Colonic mucosa (tissue), 4 donors: ENCODE data around the gene NSDHL. TPM values are rescaled to one million over a fixed set of nuclear protein-coding genes. Genes with fewer than 3 reads are reported as not detected.
"Not testable (repeated sequence)": the region's sequence is repeated elsewhere in the genome, so short reads cannot be mapped to it uniquely, and the experiment has no call there.

Experiments used
- DNase-seq: peaks from one replicate; pipeline ENCODE4 v3.0.0-alpha.2; 2020
- H3K27ac ChIP-seq: fragments of 200-600 bp; one replicate; pipeline ENCODE4 v1.8.0; 2021
- H3K27me3 ChIP-seq: fragments of 200-600 bp; one replicate; pipeline ENCODE4 v1.8.0; 2021
- H3K36me3 ChIP-seq: fragments of 200-600 bp; one replicate; pipeline ENCODE4 v1.8.0; 2021
- H3K4me1 ChIP-seq: fragments of 200-600 bp; one replicate; pipeline ENCODE4 v1.8.0; 2021; ENCODE audit warnings: mild to moderate bottlenecking
- H3K4me3 ChIP-seq: fragments of 200-600 bp; one replicate; pipeline ENCODE4 v1.8.0; 2021
- H3K9ac ChIP-seq, 2 donors: one replicate each; pipeline ENCODE4 v1.7.0; 2013; ENCODE audit warnings: control low read depth in 2 of 2, low read depth in 2 of 2, low read length in 2 of 2
- H3K9me3 ChIP-seq: fragments of 200-600 bp; one replicate; pipeline ENCODE4 v1.8.0; 2021
- CTCF ChIP-seq: fragments of 200-600 bp; IDR thresholded peaks from one replicate; pipeline ENCODE4 v1.8.0; 2022; ENCODE audit warnings: antibody characterized with exemption, mild to moderate bottlenecking
- intact Hi-C: fragments of 100-400 bp; cut with DNase I; formaldehyde crosslinking; loops from one replicate; pipeline ENCODE4 v1.14.1; 2022
- total RNA-seq, 2 donors: library from RNA; stranded (reverse); fragmentation: NEBNext Ultra II Directional in 1 of 2; extraction: Animal tissue kit (Norgen Biotek cat#: 25700) in 1 of 2; gene quantifications; one replicate each; pipeline ENCODE4 v1.2.1, GENCODE V29; 2021
- donor health status: healthy.
- donor health status: DM: no; HTN: no; CAD: no.
- donor health status: DM: no; HTN: no; CAD: no.

The NSDHL gene
- total RNA-seq, 2 donors from 2014 or later = 25.3 to 28.8 TPM

DNA sequence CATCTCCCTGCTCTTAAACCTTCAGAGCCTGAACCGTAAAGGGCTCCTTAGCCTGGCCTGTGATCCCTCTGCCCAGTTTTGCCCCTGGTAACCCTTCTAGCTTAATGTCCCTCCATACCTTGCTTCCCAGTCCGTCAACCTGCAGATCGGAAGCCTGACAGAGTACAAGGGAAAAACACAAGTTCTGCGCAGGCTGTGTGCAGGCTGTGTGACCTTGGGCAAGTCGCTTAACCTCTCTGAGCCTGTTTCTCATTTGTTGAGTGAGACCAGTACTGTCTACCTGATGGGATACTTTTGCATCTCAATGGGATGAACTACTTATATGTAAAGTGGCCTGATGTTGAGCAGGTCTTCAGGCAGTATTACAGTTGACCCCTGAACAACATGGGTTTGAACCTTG is 1.7 kb downstream of the NSDHL start:
- Histone ChIP-seq H3K9ac (no peak overlapping the region), H3K36me3 (no peaks in the 10 kb centered on the region), H3K9me3 (no peaks in the 10 kb centered on the region), H3K4me3 (no peak overlapping the region), H3K27ac (no peak overlapping the region), H3K27me3 (no peaks in the 10 kb centered on the region), H3K4me1 (no peaks in the 10 kb centered on the region)
- no peak for TF ChIP-seq CTCF
- no peak for DNase-seq
- intact Hi-C loops = no loop called here

DNA sequence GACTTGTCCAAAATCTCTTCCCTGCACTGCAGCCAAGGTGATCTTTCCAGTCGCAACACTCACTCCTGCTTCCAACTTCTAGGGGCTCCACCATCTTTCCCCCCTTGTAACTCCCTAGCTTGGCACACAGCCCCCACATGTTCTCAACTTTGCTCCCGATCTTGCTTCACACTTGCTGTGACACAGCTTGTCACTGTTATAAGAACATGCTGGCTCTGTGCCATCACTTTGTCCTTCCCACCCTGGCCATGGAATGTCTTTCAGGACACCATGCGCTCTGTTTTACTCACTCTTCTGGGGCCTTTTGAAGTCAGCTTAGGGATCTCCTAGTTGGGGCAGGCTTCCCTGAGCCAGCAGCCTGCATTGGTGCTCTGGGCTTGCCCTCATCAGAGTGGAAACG is 2.5 kb downstream of the NSDHL start:
- no peaks in the 10 kb centered on the region for H3K27me3 ChIP-seq
- no peak for DNase-seq
- no peak overlapping the region for H3K9ac ChIP-seq
- H3K4me3 ChIP-seq = no peak overlapping the region
- H3K27ac ChIP-seq = no peak overlapping the region
- H3K4me1 ChIP-seq = no peaks in the 10 kb centered on the region
- no peaks in the 10 kb centered on the region for H3K9me3 ChIP-seq
- intact Hi-C loops = no loop called here
- no peak for TF ChIP-seq CTCF
- H3K36me3 ChIP-seq = no peaks in the 10 kb centered on the region

GRCh38 chrX:152835470-152835869 is 4.6 kb downstream of the NSDHL start:
- H3K27ac ChIP-seq, H3K9me3 ChIP-seq, DNase-seq, H3K4me1 ChIP-seq, H3K27me3 ChIP-seq, H3K9ac ChIP-seq, intact Hi-C loops, H3K36me3 ChIP-seq, H3K4me3 ChIP-seq: not testable (repeated sequence)

DNA sequence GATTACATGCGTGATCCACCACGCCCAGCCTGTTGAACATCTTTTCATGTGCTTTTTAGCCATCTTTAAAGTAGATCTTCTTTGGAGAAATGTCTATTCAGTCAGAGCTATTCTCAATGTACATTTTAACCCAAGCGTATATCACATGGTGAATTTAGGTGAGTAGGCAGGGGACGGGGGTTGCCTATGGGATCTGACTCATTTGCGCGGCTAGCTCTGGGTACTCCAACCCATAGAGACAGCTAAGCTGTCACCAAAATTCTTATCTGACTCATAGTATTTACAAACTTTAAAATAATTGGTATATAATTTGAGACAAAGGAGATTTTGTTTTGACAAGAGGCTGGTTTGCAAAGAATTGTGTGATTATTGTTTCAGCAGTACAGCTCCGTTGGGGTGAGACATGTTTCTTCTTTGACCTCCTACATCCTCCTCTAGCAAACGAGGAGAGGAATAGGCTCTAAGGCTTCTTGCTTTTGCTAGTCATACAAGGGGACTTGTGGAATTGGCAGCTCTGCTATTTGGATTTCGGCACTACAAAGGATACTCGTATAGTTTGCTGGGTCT is 12.0 kb downstream of the NSDHL start:
- no peak for TF ChIP-seq CTCF
- Histone ChIP-seq H3K27me3 (no peaks in the 10 kb centered on the region), H3K4me1 (no peaks in the 10 kb centered on the region), H3K4me3 (no peak overlapping the region), H3K9me3 (no peaks in the 10 kb centered on the region), H3K27ac (no peak overlapping the region), H3K36me3 (no peaks in the 10 kb centered on the region), H3K9ac (no peak overlapping the region)
- no peak for DNase-seq
- intact Hi-C loops = no loop called here

GRCh38 chrX:152843852-152844251 is 13.0 kb downstream of the NSDHL start:
- no peaks in the 10 kb centered on the region for H3K27me3 ChIP-seq
- no peaks in the 10 kb centered on the region for H3K36me3 ChIP-seq
- no peak overlapping the region for H3K9ac ChIP-seq
- no peaks in the 10 kb centered on the region for H3K9me3 ChIP-seq
- intact Hi-C loops = no loop called here
- TF ChIP-seq CTCF = no peak
- no peak overlapping the region for H3K4me3 ChIP-seq
- no peaks in the 10 kb centered on the region for H3K4me1 ChIP-seq
- DNase-seq = no peak
- no peak overlapping the region for H3K27ac ChIP-seq

DNA sequence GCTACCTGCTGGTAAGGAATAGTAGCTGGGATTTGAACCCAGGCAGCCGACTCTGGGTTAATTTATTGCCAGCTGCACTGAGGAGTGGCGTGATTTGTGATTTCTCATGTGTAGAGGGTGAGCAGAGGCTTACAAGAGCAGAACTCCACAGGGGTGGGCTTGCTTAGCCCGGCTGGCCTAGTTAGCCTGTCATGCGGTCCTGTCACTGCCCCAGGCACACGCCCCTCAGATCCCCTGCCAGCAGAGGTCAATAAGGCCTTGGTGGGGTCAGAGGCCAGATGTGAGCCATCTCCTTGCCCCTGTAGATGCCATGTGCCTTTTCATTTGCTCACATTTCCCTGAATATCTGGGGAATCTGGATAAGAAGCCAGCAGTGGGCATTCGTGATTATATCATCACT is 13.4 kb downstream of the NSDHL start:
- no peak overlapping the region for H3K9ac ChIP-seq
- H3K36me3 ChIP-seq = no peaks in the 10 kb centered on the region
- intact Hi-C loops = no loop called here
- TF ChIP-seq CTCF = no peak
- H3K4me3 ChIP-seq = no peak overlapping the region
- no peaks in the 10 kb centered on the region for H3K9me3 ChIP-seq
- H3K27ac ChIP-seq = no peak overlapping the region
- H3K27me3 ChIP-seq = no peaks in the 10 kb centered on the region
- DNase-seq = no peak
- H3K4me1 ChIP-seq = no peaks in the 10 kb centered on the region
